Measurements from ENCODE around the gene CUL4A. TPM values are rescaled to one million over a fixed set of nuclear protein-coding genes. Genes with fewer than 3 reads are reported as not detected.
A peak's percentile ranks its signal among the peaks of the same experiment; 100 is the strongest.

Gene CUL4A
- polyA plus RNA-seq, 1 of the 3 experiments (the other 2 are of a cell fraction): 51.2 TPM

DNA sequence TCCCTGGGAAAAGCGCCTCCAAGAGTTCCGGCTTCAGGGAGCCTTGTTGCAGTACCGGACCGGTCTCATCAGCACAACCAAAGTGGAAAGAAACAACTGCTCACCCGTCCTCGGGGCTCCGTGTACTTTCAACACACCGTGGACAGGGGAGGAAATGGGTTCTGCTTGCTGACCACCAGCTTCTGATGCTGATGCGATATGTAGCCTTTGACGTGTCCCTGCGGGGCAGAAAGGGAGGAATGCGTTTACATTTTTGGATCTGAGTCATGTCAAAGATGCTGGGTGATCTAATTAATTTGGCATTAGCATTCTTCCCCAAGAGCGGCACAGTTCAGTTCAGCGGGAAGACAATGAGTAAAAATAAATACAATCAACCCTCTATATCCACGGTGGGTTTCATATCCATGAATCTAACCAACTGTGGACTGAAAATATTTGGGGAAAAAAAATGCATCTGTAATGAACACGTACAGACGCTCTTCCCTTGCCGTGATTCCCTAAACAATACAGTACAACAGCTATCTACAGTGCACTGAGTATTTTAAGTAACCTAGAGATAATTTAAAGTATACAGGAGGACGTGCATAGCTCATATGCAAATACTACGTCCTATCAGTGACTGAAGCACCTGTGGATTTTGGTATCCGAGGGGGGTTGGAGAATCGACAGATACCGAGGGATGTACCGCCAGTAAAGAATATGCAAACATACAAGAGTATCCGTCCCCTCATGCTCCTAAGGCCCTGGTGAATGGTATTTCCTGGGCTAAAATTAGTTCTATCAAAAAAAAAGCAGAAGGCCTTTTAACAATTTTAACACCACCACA is 31.1 kb upstream of the CUL4A start:
- peak overlapping the region; percentile 63 for H3K9ac ChIP-seq
- 27% methylated on average over 23 of the region's 25 CpGs for WGBS (ENCODE audit: low lambda C conversion rate)
- no peaks in the 10 kb centered on the region for H3K9me3 ChIP-seq
- peaks cover 31% of the 10 kb centered on the region for H3F3A ChIP-seq (replicated peaks; ENCODE audit: insufficient read depth)
- H2AFZ ChIP-seq (ENCODE audit: low read depth): no peak overlapping the region
- peak overlapping the region in 1 of 2 experiments; percentile 16; a peak in 1 of 4 replicates for H3K4me3 ChIP-seq (ENCODE audit: low read depth in 2 of 2, low read length in 1 of 2)
- H3K4me2 ChIP-seq: peak overlapping the region; percentile 66
- no peaks in the 10 kb centered on the region for H4K20me1 ChIP-seq (ENCODE audit: insufficient read depth)
- DNase-seq: peak; percentile 53
- peak overlapping the region; percentile 73 to 85 for H3K27ac ChIP-seq (ENCODE audit: low read depth in 2 of 2, low read length in 1 of 2)
- H3K36me3 ChIP-seq (replicated peaks in 1 of 2; ENCODE audit: control insufficient read depth in 1 of 2, insufficient read depth in 2 of 2, low read length in 1 of 2): peaks cover 64 to 72% of the 10 kb centered on the region in 2 experiments
- H3K27me3 ChIP-seq (ENCODE audit: insufficient read depth): no peaks in the 10 kb centered on the region
- H3K9me2 ChIP-seq: no peaks in the 10 kb centered on the region
- H3K4me1 ChIP-seq (ENCODE audit: control insufficient read depth in 1 of 2, insufficient read depth in 2 of 2, low read depth in 1 of 2, low read length in 1 of 2): peaks cover 11 to 18% of the 10 kb centered on the region in 2 experiments; a peak in 3 of 4 replicates
- peaks cover 19% of the 10 kb centered on the region; the same call in 1 of the 2 replicates for H3K79me2 ChIP-seq (ENCODE audit: insufficient read depth)
- CTCF ChIA-PET: no interaction called here
- POLR2A ChIA-PET: no interaction called here
- TF ChIP-seq YY1 (IDR thresholded peaks at IDR 0.05; ENCODE audit: low read depth) (no peak), RAD21 (IDR thresholded peaks at IDR 0.05; ENCODE audit: low read length) (no peak), CHD2 (IDR thresholded peaks at IDR 0.05; ENCODE audit: low read length, partially characterized antibody) (peak; percentile 41), RXRA (IDR thresholded peaks at IDR 0.05; ENCODE audit: borderline replicate concordance, low read depth) (peak; percentile 60; the same call in 1 of the 2 replicates), FOXM1 (IDR thresholded peaks at IDR 0.05; ENCODE audit: low read depth) (no peak), FOSL2 (IDR thresholded peaks at IDR 0.05; ENCODE audit: borderline replicate concordance, low read depth) (peak; percentile 95), TAF1 (IDR thresholded peaks at IDR 0.05; ENCODE audit: borderline replicate concordance, low read depth, low read length) (no peak), POLR2AphosphoS5 (IDR thresholded peaks at IDR 0.05; ENCODE audit: low read depth, low read length) (peak; percentile 31; the same call in 1 of the 2 replicates), GATA2 (CRISPR knock-in tag; IDR thresholded peaks at IDR 0.05) (no peak), RFX5 (IDR thresholded peaks at IDR 0.05; ENCODE audit: low read length) (no peak), TCF12 (IDR thresholded peaks at IDR 0.05) (peak; percentile 65), USF1 (IDR thresholded peaks at IDR 0.05; ENCODE audit: borderline replicate concordance, low read depth) (no peak), MXI1 (IDR thresholded peaks at IDR 0.05; ENCODE audit: low read depth, low read length) (no peak), GABPA (IDR thresholded peaks at IDR 0.05; ENCODE audit: low read depth) (no peak), RCOR1 (IDR thresholded peaks at IDR 0.05; ENCODE audit: low read length) (no peak), JUND (IDR thresholded peaks at IDR 0.05) (peak; percentile 90), MEF2A (IDR thresholded peaks at IDR 0.05; ENCODE audit: borderline replicate concordance, low read depth) (no peak), EP300 (IDR thresholded peaks at IDR 0.05; ENCODE audit: borderline replicate concordance in 1 of 2, low read depth in 1 of 2, low read length in 1 of 2) (peak in 1 of 2 experiments; percentile 74; a peak in 1 of 4 replicates), REST (IDR thresholded peaks at IDR 0.05; ENCODE audit: low read depth, low read length) (no peak), FOXJ3 (CRISPR knock-in tag; IDR thresholded peaks at IDR 0.05) (no peak)
- TF ChIP-seq, protein P1, sequence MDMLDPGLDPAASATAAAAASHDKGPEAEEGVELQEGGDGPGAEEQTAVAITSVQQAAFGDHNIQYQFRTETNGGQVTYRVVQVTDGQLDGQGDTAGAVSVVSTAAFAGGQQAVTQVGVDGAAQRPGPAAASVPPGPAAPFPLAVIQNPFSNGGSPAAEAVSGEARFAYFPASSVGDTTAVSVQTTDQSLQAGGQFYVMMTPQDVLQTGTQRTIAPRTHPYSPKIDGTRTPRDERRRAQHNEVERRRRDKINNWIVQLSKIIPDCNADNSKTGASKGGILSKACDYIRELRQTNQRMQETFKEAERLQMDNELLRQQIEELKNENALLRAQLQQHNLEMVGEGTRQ (IDR thresholded peaks at IDR 0.05; ENCODE audit: borderline replicate concordance, low read depth, low read length): no peak
- TF ChIP-seq, protein P2, sequence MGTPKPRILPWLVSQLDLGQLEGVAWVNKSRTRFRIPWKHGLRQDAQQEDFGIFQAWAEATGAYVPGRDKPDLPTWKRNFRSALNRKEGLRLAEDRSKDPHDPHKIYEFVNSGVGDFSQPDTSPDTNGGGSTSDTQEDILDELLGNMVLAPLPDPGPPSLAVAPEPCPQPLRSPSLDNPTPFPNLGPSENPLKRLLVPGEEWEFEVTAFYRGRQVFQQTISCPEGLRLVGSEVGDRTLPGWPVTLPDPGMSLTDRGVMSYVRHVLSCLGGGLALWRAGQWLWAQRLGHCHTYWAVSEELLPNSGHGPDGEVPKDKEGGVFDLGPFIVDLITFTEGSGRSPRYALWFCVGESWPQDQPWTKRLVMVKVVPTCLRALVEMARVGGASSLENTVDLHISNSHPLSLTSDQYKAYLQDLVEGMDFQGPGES (IDR thresholded peaks at IDR 0.05; ENCODE audit: low read depth, low read length): no peak
- TF ChIP-seq, protein P3, sequence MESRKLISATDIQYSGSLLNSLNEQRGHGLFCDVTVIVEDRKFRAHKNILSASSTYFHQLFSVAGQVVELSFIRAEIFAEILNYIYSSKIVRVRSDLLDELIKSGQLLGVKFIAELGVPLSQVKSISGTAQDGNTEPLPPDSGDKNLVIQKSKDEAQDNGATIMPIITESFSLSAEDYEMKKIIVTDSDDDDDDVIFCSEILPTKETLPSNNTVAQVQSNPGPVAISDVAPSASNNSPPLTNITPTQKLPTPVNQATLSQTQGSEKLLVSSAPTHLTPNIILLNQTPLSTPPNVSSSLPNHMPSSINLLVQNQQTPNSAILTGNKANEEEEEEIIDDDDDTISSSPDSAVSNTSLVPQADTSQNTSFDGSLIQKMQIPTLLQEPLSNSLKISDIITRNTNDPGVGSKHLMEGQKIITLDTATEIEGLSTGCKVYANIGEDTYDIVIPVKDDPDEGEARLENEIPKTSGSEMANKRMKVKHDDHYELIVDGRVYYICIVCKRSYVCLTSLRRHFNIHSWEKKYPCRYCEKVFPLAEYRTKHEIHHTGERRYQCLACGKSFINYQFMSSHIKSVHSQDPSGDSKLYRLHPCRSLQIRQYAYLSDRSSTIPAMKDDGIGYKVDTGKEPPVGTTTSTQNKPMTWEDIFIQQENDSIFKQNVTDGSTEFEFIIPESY (IDR thresholded peaks at IDR 0.05; ENCODE audit: borderline replicate concordance, low read depth): 0 out of 2 replicates have a peak, but pooled peaks have one; percentile 25
- TF ChIP-seq, protein P4, sequence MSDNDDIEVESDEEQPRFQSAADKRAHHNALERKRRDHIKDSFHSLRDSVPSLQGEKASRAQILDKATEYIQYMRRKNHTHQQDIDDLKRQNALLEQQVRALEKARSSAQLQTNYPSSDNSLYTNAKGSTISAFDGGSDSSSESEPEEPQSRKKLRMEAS (IDR thresholded peaks at IDR 0.05; ENCODE audit: low read depth): 0 out of 2 replicates have a peak, but pooled peaks have one; percentile 38
